ENCODE measurements around the gene MIGA2.
"Not testable (repeated sequence)": the region's sequence is repeated elsewhere in the genome, so short reads cannot be mapped to it uniquely, and the experiment has no call there.

Gene MIGA2, protein sequence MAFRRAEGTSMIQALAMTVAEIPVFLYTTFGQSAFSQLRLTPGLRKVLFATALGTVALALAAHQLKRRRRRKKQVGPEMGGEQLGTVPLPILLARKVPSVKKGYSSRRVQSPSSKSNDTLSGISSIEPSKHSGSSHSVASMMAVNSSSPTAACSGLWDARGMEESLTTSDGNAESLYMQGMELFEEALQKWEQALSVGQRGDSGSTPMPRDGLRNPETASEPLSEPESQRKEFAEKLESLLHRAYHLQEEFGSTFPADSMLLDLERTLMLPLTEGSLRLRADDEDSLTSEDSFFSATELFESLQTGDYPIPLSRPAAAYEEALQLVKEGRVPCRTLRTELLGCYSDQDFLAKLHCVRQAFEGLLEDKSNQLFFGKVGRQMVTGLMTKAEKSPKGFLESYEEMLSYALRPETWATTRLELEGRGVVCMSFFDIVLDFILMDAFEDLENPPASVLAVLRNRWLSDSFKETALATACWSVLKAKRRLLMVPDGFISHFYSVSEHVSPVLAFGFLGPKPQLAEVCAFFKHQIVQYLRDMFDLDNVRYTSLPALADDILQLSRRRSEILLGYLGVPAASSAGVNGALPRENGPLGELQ

DNA sequence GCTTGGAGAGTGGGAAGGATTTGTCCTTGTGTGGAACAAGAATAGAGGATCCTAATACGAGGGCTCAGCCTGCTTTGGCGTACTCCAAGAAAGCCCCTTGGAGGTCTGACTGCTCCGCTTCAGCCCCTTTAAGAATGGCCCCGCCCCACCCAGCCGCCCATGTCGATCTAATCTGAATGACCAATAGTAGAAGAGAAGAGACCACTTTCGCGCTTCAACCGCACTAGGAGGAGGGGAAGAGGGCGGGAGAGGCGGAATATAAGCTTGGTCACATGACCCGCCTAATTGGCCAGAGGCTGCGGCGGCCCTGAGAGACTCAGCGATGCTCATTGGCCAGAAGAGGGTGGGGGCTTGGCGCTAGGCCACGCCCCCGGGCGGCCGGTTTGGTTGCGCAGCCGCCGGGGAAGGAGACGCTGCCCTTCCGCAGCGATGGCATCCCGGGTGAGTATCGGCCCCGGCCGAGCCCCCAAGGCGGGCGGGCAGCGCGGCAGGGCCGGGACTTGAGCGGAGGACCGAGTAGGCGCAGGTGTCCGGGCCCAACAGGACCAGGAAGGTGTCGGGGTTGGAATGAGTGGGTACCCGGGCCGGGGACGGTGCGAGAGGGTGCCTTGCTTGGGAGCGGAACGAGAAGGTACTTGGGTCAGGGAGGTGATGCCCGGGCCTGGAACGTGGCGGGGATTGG, at the start of gene MIGA2:
TSS of gene MIGA2 (plus strand) at position 386 of the 682 bp plus-strand sequence. CDS start 3,969 bp downstream, outside the sequence.
- peak; percentile 93 for DNase-seq
- peak; percentile 99 for ATAC-seq

DNA sequence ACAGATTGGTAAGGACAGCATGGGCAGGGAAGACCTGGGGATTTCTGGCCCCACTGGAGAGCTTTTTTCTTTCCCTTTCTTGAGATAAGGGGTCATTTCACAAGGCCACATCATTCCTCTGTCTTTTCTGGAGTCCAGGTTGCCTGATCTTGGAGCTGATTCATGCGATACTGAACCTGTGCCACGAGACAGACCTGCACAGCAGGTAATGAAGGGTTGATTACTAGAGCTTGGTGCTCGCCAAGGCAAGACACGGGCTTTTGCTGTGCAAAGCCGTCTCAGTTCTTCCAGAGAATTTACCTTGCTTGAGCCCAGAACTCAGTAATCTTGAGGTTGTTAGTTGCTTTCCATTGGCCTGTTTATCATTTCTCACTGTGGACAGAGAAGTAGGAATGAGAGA, 49.8 kb upstream of the MIGA2 start:
- DNase-seq (no peak), ATAC-seq (no peak)

- no peak for ATAC-seq
- no peak for DNase-seq
These were observed 48.6 kb upstream of the MIGA2 start for GRCh38 chr9:128987805-128988204.

- no peak for DNase-seq
- no peak for ATAC-seq
These were observed 43.4 kb upstream of the MIGA2 start for GRCh38 chr9:128992995-128993394.

DNA sequence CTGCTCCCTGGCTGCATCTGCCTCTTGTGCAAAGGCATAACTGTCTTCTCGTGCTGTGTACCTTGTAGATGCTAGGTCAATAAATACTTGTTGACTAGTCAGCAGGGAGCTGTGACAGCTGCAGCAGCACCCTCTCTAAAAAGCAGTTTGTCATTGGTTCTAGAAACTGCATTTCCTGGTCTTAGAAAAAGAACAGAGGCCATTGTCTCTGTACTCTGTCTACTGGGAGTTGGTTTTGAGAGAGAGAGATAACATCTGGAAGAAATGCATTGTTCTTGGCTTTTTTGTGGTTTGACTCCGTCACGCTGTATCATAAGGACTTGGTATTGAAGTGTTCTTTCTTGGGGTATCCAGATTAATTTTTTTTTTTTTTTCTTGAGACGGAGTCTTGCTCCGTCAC, 40.6 kb upstream of the MIGA2 start:
- ATAC-seq (no peak), DNase-seq (no peak)

DNA sequence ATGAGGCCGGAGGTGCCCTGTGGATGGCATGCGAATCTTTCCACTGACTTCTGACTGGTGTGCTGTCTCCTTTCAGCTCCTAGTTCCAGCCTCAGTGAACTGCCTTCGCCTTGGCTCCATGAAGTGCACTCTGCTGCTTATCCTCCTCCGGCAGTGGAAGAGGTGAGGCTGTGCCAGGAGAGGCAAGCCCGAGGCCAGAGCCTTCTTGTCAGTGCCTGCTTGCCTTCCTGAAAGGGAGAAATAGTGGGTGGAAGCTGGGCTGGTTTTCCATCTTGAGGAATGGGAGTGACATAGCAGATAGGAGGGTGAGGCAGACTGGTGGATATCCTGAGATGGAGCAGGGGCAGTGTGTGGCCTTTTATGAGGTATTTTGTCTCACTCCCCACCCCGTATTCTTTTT, 38.0 kb upstream of the MIGA2 start:
- ATAC-seq, result no peak

DNA sequence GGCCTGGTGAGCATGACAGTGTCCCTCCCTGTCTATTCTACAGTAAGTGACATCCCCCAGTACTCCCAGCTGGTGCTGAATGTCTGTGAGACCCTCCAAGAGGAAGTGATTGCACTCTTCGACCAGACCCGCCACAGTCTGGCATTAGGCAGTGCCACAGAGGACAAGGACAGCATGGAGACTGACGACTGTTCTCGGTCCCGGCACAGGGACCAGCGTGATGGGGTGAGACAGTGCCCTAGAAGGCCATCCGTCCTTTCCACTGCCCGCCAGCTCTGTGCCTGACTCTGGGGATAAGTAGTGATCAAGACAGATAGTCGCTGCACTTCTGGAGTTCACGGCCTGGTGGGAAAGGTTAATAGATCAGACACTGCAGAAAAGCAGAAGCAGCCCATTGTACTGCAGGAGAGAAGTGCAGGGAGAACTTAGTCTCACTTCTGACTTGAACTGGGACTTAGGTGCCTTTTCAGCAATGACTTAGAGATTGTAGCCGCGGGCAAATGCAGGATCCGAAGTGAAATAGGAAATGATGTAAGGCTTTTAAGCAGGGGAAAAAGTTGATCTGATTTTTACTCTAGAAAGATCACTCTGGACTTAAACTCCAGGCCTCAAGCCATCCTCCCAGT, 36.7 kb upstream of the MIGA2 start:
- DNase-seq (no peak), ATAC-seq (no peak)

More for the DNA sequence above, 38.0 kb upstream of the MIGA2 start:
- no peak for DNase-seq

DNA sequence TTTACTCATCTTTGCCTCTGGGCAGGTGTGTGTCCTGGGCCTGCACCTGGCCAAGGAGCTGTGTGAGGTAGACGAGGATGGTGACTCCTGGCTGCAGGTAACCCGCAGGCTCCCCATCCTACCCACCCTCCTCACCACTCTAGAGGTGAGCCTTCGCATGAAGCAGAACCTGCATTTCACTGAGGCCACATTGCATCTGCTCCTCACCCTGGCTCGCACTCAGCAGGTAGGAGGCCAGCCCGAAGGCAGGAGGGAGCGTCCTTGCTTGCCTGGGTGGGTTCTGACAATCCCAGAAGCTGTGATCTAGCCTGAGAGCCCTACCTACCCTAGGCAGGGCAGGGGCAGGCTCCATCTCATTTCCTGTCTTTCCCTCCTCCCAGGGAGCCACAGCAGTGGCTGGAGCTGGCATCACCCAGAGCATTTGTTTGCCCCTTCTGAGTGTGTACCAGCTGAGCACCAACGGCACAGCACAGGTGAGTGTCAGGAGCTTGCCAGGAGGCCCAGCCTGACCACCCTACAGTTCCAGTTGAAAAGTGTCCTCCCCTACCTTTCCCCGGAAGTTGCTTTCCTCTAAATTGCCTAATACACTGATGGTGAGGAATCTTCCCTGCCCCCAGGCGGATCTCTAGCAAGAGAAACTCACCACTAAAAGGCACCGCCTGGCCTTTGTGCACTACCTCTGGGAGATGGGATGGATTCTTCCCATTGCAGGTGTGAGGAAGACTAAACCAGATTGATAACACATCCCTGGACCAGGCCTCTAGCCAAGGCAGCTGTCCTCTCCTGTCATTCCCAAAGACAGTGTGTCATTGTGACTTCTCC, 34.7 kb upstream of the MIGA2 start:
- DNase-seq (no peak), ATAC-seq (no peak)

- DNase-seq (no peak), ATAC-seq (no peak)
These were observed 33.4 kb upstream of the MIGA2 start for GRCh38 chr9:129002992-129003391.

- not testable (repeated sequence) for DNase-seq, ATAC-seq
These were observed 32.3 kb upstream of the MIGA2 start for GRCh38 chr9:129004173-129004572.

DNA sequence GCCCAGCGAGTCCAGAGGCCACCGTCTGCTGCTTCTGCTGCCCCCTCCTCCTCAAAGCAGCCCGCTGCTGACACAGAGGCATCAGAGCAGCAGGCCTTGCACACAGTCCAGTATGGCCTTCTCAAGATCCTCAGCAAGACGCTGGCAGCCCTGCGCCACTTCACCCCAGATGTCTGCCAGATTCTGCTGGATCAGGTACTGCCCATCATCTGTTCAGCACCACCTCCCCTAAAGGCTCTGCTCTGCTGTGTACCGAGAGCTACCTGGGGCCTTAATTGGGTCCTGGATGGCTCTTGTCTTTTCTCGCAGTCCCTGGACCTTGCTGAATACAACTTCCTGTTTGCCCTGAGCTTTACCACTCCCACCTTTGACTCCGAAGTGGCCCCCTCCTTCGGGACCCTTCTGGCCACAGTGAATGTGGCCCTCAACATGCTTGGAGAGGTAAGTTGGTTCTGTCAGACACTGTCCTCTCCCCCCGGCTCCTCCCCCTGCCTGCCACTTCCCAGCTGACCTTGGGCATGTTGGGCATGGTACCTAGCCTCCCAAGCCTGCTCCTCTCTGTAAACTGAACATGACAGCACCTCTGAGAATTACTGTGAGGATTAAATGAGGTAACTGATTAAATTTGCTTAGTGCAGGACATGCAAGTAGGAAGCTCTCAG, 31.0 kb upstream of the MIGA2 start:
- DNase-seq (no peak), ATAC-seq (no peak)

- ATAC-seq (peak; percentile 64), DNase-seq (peak; percentile 57)
These were observed 29.9 kb upstream of the MIGA2 start for GRCh38 chr9:129006328-129007034.

- ATAC-seq, result no peak
- no peak for DNase-seq
These were observed 29.2 kb upstream of the MIGA2 start for GRCh38 chr9:129007035-129007765.

- no peak for DNase-seq
- ATAC-seq, result no peak
These were observed 28.5 kb upstream of the MIGA2 start for GRCh38 chr9:129007766-129008468.

GRCh38 chr9:129008469-129008965, 27.9 kb upstream of the MIGA2 start:
- ATAC-seq, result no peak
- DNase-seq, result no peak

DNA sequence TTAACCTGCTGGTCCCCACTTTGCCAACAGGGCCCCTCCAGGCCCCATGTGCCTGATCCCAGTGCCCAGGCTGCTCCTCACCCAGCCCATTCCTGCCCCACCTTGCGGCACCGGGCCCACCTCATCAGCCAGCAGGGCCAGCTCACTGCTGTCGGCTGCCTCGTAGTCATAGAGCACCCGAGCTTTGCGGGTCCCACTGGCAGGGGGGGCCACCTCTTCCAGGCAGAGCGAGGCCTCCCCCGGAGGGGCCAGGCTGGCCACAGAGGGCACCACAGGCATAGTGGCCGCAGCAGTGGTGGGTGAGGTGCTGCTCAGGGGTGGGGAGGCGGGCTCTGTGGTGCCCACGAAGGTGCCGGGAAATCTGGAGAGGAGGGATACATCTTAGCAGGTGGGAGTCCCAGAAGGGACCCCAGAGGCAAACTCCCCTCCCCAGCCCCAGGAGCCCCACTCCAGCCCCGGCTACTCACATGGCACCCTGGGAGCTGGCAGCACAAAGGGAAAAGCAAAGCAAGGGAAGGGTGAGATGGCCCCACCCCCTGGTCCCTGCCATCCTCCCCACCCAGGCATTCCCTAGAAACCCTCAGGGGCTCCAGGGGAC, 27.3 kb upstream of the MIGA2 start:
- DNase-seq, result no peak
- ATAC-seq, result no peak

GRCh38 chr9:129009584-129010141, 26.8 kb upstream of the MIGA2 start:
- ATAC-seq, result no peak
- DNase-seq, result no peak

- no peak for DNase-seq
- ATAC-seq, result no peak
These were observed 26.0 kb upstream of the MIGA2 start for GRCh38 chr9:129010267-129010975.
